Psoas muscle (tissue), 8 donors: Measurements from ENCODE around the gene FAM83F. TPM values are rescaled to one million over a fixed set of nuclear protein-coding genes. Genes with fewer than 3 reads are reported as not detected.

Source experiments
- ATAC-seq, 4 donors: fragments of 200-7000 bp; cut with Tn5 transposase; one replicate each; pipeline ENCODE4 v1.9.1; 2020; ENCODE audit warnings: moderate library complexity in 3 of 4, mild to moderate bottlenecking in 2 of 4
- DNase-seq, 2 donors: peaks; one replicate each; pipeline ENCODE4 v3.0.0-alpha.2; 2020
- H3K27ac ChIP-seq: fragments of 200-600 bp; one replicate; pipeline ENCODE4 v1.8.0; 2022
- H3K27me3 ChIP-seq, 3 donors: fragments of 200-600 bp in 1 of 3; one replicate each; pipeline versions ENCODE4 v1.6.1 to v1.8.0; 2013 to 2022; ENCODE audit warnings: low read length in 2 of 3, mild to moderate bottlenecking in 2 of 3, moderate library complexity in 1 of 3; ENCODE audit not compliant: insufficient read depth in 3 of 3
- H3K36me3 ChIP-seq, 2 donors: fragments of 200-600 bp in 1 of 2; one replicate each; pipeline versions ENCODE4 v1.6.1 to v1.8.0; 2013 to 2022; ENCODE audit warnings: low read depth in 1 of 2, mild to moderate bottlenecking in 1 of 2, moderate library complexity in 1 of 2; ENCODE audit not compliant: insufficient read depth in 1 of 2
- H3K4me1 ChIP-seq: fragments of 200-600 bp; one replicate; pipeline ENCODE4 v1.8.0; 2022
- H3K4me3 ChIP-seq: fragments of 200-600 bp; one replicate; pipeline ENCODE4 v1.8.0; 2022; ENCODE audit warnings: mild to moderate bottlenecking
- H3K9me3 ChIP-seq: fragments of 200-600 bp; one replicate; pipeline ENCODE4 v1.8.0; 2022
- WGBS, 3 donors: extraction: QIAGEN DNeasy Blood & Tissue Kit; methylation state at CpG; one replicate each; pipeline versions ENCODE4 v1.1.6 to v1.1.7; 2013; 5-methylcytosine and 5-hydroxymethylcytosine counted together
- intact Hi-C, 2 donors: fragments of 100-400 bp; cut with DNase I; formaldehyde crosslinking; loops; one replicate each; pipeline versions ENCODE4 v1.11.0 to v1.14.2; 2022
- long read RNA-seq, 2 donors: library from polyadenylated mRNA; unstranded; transcript quantifications; one replicate each; pipeline ENCODE4 v2.0.0, GENCODE V29; 2021
- polyA plus RNA-seq, 3 donors: library from polyadenylated mRNA; stranded (reverse); fragments of 200-250 nt; gene quantifications; one replicate each; pipeline ENCODE4 v1.2.3, GENCODE V29; 2013
- total RNA-seq, 4 donors: library from RNA; stranded (reverse); fragmentation: NEBNext Ultra II Directional in 2 of 4; extraction: Animal tissue kit (Norgen Biotek cat#: 25700) in 2 of 4; gene quantifications; one replicate each; pipeline versions ENCODE4 v1.2.1 to v1.2.4, GENCODE V29; 2021 to 2023
- TF ChIP-seq, protein P1 (sequence below): fragments of 200-600 bp; IDR thresholded peaks from one replicate; pipeline ENCODE4 v1.8.0; 2022; ENCODE audit warnings: antibody characterized with exemption
- donor health status: healthy with polysubstance abuse.
- donor health status: DM: no; HTN: no; CAD: no; lungs with moderate emphysema.
- donor health status: Bipolar disorder and iron deficiency.
- donor health status: healthy.
- donor health status: DM: yes; HTN: yes; CAD: no.
- donor health status: DM: no; HTN: no; CAD: no.
- donor health status: DM: no; HTN: no; CAD: no.
- donor health status: DM: yes; HTN: yes; CAD: no.

FAM83F gene
- under 1 TPM in 3 of 4 donors, not detected in 1; 0.04 to 0.10 (median 0.09) TPM for total RNA-seq
- under 1 TPM; under 0.01 to 0.01 (median 0.01) TPM for polyA plus RNA-seq
- long read RNA-seq, donor 1 = 0 reads
- long read RNA-seq, donor 2 = 0 reads

DNA sequence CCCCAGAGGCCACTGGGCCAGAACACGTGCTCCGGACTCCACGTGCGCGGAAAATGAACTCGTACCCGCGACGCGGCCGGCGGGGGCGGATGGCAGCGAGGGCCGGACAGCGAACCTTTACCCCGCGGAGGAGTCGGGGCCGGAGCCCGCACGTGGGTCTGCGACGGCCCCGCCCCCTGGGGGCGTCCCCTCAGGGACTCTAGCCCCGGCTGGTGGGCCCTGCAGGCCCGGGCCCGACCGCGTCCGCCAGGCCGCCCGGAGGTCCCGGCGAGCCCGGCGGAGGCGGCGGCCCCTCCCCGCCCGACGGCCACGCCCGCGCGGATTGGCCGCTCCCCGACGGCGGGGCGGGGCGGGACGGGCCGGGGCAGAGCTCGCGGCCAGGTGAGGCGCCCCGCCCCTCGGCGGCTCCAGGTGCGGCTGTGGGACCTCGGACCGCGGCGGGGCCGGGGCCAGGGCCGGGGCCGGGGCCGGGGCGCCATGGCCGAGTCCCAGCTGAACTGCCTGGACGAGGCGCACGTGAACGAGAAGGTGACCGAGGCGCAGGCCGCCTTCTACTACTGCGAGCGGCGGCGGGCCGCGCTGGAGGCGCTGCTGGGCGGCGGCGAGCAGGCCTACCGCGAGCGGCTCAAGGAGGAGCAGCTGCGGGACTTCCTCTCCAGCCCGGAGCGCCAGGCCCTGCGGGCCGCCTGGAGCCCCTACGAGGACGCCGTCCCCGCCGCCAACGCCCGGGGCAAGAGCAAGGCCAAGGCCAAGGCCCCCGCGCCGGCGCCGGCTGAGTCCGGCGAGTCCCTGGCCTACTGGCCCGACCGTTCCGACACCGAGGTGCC lies at the start of gene FAM83F:
Gene FAM83F (plus strand): TSS at position 389 of the 827 bp plus-strand sequence. CDS start 89 bp downstream, at position 478.
- TF ChIP-seq, protein P1, sequence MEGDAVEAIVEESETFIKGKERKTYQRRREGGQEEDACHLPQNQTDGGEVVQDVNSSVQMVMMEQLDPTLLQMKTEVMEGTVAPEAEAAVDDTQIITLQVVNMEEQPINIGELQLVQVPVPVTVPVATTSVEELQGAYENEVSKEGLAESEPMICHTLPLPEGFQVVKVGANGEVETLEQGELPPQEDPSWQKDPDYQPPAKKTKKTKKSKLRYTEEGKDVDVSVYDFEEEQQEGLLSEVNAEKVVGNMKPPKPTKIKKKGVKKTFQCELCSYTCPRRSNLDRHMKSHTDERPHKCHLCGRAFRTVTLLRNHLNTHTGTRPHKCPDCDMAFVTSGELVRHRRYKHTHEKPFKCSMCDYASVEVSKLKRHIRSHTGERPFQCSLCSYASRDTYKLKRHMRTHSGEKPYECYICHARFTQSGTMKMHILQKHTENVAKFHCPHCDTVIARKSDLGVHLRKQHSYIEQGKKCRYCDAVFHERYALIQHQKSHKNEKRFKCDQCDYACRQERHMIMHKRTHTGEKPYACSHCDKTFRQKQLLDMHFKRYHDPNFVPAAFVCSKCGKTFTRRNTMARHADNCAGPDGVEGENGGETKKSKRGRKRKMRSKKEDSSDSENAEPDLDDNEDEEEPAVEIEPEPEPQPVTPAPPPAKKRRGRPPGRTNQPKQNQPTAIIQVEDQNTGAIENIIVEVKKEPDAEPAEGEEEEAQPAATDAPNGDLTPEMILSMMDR = no peak
- Histone ChIP-seq H3K27me3 (peaks cover 0 to 49% (median 6%) of the 10 kb centered on the region in 3 donors), H3K27ac (no peak within 1 kb of the TSS), H3K36me3 (no peaks in the 10 kb centered on the region), H3K4me3 (peak within 1 kb of the TSS; percentile 38), H3K4me1 (no peaks in the 10 kb centered on the region), H3K9me3 (no peaks in the 10 kb centered on the region)
- intact Hi-C loops = no loop called here
- ATAC-seq (no peak), DNase-seq (no peak)
- 11% methylated on average over 65 to 115 of the region's 115 CpGs for WGBS, 3 donors

DNA sequence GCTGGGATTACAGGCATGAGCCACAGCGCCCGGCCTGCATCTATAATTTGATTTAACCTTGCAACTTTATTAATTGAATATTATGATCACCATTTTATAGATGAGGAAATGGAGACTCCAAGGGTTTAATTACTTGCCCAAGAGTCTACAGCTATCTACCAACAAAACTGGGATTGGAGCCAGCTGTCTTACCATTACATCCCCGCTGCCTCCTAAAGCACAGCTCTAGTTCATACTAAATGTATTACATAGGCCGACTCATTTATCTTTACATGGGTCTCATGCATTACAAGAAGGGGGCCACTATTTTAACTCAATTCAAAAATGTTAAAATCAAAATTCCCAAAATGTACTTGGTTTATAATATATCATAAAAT lies 48.6 kb upstream of the FAM83F start:
- H3K27me3 ChIP-seq = peaks cover 0 to 2% (median 0%) of the 10 kb centered on the region in 3 donors
- H3K36me3 ChIP-seq = no peaks in the 10 kb centered on the region
- DNase-seq = no peak
- TF ChIP-seq, protein P1 = no peak
- no peak overlapping the region for H3K4me3 ChIP-seq
- WGBS, 3 donors = 88 to 96% (median 93%) methylated on average over 4 of the region's 4 CpGs
- ATAC-seq = no peak
- no peaks in the 10 kb centered on the region for H3K9me3 ChIP-seq
- no peaks in the 10 kb centered on the region for H3K4me1 ChIP-seq
- intact Hi-C loops = no loop called here
- no peak overlapping the region for H3K27ac ChIP-seq

- Histone ChIP-seq H3K4me1 (no peaks in the 10 kb centered on the region), H3K4me3 (no peak overlapping the region), H3K27me3 (peaks cover 0 to 2% (median 0%) of the 10 kb centered on the region in 3 donors), H3K27ac (no peak overlapping the region), H3K9me3 (no peaks in the 10 kb centered on the region), H3K36me3 (no peaks in the 10 kb centered on the region)
- TF ChIP-seq, protein P1 = no peak
- DNase-seq = no peak
- ATAC-seq = no peak
- 48 to 60% (median 50%) methylated on average over 8 of the region's 8 CpGs for WGBS, 3 donors
- intact Hi-C loops = no loop called here
These were observed 48.1 kb upstream of the FAM83F start for GRCh38 chr22:39946503-39947219.

DNA sequence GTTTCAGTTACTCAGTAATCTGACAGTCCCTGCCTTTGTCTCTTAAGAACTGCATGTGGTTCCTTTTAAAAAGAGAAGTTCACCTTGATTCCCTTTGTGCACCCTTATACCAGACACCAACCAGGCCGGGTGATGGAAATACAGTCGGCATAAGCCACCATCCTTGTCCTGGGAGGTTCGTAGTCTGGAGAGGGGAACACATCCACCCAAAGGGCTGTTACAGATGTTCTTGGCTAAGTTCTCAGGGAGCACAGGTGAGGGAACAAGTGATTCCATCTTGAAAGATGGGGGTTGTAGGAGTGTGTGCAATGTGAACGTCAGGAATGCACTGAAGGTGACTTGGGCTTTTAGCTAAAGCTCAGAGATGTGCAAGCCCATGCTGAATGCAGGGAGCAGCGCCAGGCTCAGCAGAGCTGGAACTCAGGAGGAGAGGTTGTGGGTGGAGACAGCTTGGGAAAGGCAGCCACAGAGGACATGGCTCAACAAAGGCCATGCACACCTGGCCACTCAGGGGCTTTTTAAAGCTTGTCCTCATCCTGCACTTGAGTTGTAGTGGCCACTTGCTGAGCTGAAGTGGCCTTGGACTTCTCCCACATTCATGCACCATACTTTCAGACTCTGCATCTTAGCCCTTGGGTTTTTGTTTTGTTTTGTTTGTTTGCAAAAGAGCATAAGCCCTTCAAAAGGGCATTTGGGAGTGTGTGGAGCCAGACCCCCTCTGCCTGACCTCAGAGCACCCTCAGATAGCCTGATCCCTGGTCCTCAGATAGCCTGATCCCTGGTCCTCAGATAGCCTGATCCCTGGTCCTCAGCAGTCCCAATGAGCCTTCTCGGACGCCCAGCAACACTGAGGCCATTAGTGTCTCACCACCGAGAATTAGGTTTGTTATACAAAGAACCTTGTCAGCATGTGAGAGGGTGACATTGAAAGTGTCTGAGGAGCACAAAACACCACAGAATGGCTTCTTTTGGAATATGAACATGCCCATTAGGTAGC lies 47.2 kb upstream of the FAM83F start:
- intact Hi-C loops = no loop called here
- no peaks in the 10 kb centered on the region for H3K4me1 ChIP-seq
- H3K4me3 ChIP-seq = no peak overlapping the region
- peaks cover 0 to 2% (median 0%) of the 10 kb centered on the region in 3 donors for H3K27me3 ChIP-seq
- TF ChIP-seq, protein P1 = no peak
- no peak for DNase-seq
- H3K27ac ChIP-seq = no peak overlapping the region
- no peaks in the 10 kb centered on the region for H3K9me3 ChIP-seq
- no peaks in the 10 kb centered on the region for H3K36me3 ChIP-seq
- no peak for ATAC-seq
- WGBS, 3 donors = 91 to 94% (median 91%) methylated on average over 8 of the region's 8 CpGs
